A172 (cell line): ENCODE data around the gene RHBDL3. TPM values are rescaled to one million over a fixed set of nuclear protein-coding genes. Genes with fewer than 3 reads are reported as not detected.
"Not testable (repeated sequence)": the region's sequence is repeated elsewhere in the genome, so short reads cannot be mapped to it uniquely, and the experiment has no call there.

ENCODE experiments used
- DNase-seq: peaks from one replicate; pipeline ENCODE4 v3.0.0-alpha.2; 2015; ENCODE audit warnings: low spot score
- total RNA-seq: library from RNA; depleted of rRNA; stranded (reverse); fragments of >200 nt; shearing (Covaris generic); gene quantifications from 2 replicates; pipeline ENCODE4 v1.2.3, GENCODE V29; 2014; rRNA removed

RHBDL3 gene, protein sequence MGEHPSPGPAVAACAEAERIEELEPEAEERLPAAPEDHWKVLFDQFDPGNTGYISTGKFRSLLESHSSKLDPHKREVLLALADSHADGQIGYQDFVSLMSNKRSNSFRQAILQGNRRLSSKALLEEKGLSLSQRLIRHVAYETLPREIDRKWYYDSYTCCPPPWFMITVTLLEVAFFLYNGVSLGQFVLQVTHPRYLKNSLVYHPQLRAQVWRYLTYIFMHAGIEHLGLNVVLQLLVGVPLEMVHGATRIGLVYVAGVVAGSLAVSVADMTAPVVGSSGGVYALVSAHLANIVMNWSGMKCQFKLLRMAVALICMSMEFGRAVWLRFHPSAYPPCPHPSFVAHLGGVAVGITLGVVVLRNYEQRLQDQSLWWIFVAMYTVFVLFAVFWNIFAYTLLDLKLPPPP
- total RNA-seq: 3.7 TPM in 2 replicates

DNA sequence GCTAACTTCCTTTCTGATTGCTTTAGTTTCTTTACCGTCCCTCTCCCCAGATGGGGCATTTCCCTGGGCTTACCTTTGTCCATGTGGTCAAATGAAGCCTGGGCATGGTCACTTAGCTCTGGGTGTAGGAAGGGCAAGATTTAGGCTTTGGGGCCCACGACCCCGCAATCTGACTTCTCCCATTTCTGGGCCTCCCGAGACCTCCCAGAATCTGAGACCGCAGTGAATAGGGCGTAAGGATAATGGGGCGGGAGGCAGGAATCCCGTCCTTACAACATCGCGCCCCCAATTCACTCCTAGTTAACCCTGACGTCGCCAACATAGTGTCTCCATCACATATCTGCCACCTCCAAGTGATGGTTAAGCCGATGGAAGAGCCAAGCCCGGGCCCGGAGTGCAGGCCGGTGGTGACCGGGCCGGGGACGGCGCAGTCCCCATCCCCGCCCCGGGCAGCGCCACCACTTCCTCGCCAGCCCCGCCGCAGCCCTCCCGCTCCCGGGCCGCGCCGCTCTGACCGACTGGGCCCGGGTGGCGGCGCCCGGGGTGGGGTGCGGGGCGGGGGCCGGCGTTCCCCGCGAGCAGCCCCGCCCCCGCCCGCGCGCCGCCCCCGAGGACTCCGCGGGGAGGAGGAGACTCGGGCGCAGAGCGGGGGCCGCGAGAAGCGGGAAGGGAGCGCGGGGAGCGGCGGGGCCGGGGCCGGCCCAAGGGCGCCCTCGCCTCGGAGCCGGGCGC, at the start of gene RHBDL3:
TSS of gene RHBDL3 (plus strand) at position 641 of the 732 bp plus-strand sequence. CDS start 358 bp downstream, outside the sequence.
- no peak for DNase-seq

DNA sequence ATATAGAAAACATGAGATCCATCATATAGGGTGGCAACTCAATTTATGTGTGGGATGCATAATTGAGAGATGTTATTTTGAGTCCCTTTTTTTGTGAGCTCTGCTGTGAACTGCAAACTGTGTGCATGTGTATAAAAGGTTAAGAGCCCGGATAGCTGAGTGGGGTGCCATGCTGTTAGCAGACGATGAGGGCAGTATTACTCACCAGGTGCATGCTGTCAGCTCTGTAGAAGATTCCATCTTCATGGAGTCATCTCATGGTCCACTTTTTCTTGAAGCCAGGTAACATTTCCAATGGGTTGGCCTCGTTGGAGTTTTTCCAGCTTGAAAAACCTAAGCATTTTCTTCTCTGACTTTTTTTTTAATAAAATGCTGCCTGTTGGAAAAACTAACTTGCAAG, 43.0 kb upstream of the RHBDL3 start:
- peak; percentile 56 for DNase-seq

DNA sequence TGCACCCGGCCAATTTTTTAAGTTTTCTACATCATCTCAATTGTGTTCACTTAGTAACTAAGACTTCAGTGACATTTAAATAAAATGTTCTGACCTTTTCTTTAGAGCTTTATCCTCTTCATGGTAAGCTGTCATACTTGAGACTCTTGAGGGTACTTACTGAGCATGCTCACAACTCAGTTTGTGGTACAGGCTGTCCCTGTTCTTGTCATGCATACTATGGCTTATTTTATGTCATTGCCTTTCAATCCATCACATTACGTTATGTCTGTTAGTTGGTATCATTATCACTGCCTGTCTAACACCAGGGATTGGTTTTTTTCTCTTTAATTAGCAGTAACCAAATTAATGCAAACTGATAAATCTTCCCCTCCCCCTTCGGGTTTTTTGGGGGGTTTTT, 41.9 kb upstream of the RHBDL3 start:
- no peak for DNase-seq

DNA sequence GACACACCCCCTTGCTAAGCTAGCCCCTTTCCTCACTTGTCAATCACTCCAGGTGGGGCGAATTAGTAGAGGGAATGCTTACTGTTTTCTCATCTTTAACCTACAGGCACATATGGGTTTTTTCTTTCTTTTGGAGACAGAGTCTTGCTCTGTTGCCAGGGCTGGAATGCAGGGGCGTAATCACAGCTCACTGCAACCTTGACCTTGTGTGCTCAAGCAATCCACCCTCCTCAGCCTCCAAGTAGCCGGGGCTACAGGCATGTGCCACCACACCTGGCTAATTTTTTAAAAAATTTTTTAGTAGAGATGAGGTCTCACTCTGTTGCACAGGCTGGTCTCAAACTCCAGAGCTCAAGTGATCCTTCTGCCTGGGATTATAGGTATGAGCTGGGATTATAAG, 38.7 kb upstream of the RHBDL3 start:
- DNase-seq: no peak

DNA sequence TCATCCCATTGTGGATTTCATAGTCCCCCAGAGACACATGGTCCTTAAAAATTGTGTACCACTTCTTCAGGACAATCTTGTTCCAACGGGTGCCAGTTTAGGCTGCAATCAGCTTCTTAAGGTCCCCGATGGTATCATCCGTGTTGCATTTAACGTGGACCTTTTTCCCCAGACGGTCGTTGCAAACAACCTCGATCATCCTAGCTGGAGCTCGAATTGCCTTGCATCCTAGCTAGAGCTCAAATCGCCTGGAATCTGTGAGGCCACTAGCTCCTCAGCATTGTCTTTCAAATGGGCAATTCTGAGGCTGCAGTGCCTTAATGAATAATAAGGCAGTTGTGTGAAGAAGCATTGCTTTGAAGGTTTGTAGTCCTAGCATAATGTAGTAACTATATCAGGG, 37.7 kb upstream of the RHBDL3 start:
- DNase-seq: no peak

DNA sequence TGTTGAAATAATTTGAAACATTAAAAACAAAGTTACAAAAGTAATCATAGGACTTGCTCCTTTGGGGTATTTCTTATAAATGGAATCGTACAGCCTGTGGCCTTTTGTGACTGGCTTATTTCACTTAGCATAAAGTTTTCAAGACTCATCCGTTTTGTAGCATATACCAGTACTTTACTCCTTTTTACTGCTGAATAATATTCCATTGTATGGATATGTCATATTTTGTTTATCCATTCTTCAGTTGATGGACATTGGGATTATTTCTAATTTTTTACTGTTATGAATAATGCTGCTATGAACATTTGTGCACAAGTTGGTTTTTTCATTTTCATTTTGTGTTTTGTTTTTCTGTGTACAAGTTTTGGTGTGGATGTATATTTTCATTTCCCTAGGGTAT, 30.0 kb upstream of the RHBDL3 start:
- no peak for DNase-seq

DNA sequence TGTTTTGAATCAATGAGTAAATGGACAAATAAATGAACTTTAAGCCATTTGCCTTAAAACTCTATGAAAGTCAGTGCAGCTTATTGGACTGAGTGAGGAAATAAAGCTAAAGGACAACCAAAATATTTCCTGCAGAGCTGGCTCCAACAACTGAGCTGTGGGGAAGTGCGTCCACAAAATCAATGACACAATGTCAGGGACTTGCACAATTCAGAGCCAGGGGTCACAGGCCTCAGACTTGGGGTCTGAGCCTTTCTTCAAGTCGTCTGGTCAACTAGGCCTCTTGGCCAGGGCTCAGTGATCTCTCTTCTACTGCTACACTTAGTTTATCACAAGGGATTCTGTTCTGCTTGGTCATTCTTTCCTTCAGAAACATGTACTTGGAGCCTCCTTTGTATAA, 26.2 kb upstream of the RHBDL3 start:
- no peak for DNase-seq

DNA sequence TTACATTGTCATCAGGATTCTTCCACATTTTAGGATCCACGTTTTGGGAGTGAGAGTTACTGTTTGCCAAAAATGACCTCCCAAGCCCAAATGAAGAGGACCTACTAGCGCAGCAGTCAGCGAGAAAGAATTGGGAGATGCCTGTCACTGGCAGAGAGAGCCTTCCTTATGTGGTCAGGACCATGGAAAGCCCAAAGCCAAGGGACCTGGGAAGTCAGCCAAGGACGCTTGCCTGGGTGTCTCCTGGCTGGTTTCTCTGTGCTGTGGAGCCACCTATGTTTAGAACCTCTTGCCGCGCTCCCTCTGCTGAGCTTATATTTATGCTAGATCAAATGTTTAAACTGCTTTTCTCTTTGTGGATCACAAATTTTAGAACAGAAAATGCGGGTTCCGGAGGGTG, 24.9 kb upstream of the RHBDL3 start:
- DNase-seq: peak; percentile 47

DNA sequence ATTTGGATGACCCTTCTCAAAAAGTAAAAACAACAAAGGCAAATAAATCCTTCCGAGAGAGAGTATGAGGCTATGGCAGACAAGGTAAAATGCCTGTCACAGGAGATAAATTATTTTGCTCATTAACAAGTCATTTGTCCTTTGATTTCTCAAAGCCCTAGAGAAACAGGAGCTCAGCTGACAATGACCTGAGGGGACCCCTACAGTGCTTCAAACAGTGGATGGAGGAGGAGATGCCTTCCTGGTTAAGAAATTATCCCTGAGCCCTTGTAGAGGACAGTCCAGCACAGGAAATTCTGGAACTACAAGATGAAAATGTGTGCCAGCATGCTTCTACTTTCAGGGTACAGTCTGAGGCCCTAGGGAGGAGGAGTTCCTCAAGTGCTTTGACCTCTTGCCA, 24.0 kb upstream of the RHBDL3 start:
- no peak for DNase-seq

DNA sequence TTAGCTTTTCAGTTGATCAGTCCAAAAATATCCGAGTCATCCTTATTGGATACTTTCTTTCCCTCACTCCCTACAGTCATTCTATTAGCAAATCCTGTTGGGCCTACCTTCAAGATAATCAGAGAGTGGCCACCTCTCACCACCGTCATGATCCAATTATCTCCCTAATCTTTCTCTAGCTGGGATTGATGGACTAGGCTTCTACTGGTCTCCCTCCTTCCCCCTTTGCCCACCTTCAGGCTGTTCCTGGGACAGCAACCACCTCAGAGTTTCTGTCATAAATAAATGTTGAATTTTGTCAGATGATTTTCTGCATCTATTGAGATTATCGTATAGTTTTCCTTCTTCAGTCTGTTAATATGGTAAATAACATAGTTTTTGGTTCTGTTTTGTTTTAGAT, 16.2 kb upstream of the RHBDL3 start:
- no peak for DNase-seq

DNA sequence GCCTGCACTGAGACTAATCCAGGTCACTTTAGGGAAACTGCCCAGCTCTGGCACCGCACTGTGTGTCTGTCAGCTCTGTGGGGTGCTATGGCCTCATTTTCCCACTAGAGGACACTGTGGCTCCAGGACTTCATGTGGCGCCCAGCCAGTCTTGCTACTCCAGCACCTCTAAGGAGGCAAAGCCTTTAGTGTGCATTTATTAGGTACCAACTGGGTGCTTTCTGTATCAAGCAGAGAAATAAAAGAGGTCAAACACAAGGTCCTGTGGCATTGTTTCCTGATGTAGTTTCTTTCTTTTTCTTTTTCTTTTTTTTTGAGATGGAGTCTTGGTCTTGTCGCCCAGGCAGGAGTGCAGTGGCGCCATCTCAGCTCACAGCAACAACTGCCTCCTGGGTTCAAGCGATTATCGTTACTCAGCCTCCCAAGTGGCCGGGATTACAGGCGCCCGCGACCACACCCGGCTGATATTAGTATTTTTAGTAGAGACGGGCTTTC, 12.5 kb upstream of the RHBDL3 start:
- peak; percentile 89 for DNase-seq

DNA sequence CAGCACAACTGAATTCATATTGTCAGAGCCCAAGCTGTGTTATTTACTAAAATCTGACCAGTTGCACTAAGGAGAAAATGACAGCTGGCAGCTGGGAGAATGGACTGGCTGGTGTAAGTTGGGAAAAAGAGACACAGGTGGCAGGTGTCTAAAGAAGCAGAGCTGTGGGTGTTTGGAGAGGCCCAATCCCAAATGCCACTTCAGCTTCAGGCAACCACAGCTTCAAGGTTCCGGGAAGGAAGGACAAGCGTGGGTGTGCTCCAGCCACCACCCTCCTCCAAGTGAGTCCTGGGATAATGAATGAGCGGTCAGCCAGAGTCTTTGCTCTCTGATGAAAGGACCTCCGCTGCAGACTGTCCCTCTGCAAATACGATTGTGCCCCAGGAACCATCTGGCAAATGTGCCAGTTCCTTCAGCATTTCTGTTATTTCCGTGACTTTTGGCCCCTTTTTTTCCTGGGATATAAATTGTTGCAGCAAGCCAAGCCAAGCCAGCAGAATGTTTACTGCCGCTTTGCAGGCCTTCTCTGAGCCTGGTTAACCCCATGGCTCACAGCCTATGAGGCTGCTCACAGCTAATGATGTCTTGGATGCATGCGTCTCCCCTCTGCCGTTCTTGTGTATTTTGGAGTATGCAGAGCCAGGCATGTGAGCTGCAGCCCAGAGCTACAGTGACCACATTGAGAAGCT, 9.5 kb upstream of the RHBDL3 start:
- DNase-seq: no peak

DNA sequence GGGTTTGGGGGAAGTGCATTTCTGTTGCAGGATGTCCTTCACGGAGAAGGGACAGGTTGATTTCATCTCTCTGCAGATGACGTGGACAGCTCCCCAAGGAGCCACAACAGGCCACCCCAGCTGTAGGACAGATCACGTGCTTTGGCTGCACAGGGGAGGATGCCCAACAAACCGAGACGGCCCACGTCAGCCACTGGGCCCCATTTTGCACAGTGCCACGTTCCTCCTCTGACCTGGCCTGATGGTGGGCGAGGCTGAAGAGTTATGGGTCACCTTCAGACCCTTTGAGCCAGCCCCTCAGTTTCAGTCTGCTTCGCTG, 9.0 kb upstream of the RHBDL3 start:
- no peak for DNase-seq

DNA sequence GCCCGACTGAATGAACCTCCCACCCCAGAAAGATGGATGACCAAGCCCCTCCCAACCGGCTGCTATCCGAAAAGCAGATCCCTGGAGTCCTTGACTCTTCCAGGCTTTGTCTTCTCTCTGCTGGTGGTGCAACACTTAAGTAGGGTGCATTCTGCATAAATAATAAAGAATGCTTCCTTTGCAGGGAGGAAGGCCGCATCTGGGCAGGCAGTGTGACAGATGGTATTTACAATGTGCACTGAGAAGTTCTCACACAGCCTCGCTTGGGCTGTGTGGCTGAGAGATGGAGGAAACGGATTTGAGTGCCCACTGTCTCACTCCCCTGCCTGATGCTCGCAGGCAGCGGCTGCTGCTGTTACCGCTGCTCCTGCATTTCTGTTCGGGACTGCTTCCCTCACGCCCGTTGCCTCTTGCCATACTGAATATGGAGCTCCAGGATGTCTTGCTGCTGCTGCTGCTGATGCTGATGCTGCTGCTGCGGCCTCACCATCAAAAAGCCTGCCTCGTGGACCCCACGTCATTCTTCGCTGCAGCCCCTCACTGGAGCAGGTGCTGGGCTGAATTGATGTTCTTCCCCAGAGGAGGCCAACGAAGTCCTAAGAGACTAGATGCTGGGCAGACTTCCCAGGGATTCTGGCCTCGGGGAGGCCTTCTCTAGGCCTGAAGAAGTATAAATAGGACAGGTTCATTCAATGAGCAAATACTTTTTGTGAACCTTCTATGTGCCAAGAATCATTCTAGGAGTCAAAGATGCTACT, 7.1 kb upstream of the RHBDL3 start:
- no peak for DNase-seq

DNA sequence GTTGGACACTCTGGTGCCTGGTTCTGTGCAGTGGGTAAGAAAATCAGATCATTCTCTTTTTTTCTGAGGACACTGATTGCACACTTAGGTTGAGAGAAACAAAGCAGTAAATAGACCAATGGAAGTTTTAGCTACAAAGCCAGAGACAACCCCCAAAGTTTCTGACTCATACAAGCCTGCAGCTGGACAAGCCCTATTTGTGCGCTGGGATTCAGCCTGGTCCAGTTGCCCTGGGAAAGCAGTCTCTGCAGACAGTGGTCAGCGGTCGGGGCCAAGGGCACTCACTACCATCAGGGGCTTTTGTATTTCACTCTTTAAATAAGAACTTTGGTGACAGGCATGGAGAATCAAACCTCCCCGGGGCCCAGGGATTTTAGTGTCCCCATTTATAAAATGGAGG, 6.0 kb upstream of the RHBDL3 start:
- DNase-seq: peak; percentile 87

DNA sequence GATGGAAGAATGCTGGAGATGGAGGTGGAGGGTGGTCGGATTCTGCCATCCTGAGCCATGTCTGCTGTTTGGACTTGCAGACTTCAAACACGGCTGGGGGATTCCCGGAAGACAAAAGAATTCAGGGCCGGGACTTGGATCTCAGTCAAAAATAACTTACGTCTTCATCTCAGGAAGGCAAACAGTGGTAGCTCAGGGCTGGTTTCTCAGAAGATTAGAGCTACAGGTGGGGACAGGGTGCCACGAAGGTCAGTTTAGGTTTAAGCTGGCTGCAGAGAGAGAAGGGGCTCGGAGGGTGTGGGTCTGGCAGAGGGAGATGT, 4.3 kb upstream of the RHBDL3 start:
- DNase-seq: peak; percentile 53

DNA sequence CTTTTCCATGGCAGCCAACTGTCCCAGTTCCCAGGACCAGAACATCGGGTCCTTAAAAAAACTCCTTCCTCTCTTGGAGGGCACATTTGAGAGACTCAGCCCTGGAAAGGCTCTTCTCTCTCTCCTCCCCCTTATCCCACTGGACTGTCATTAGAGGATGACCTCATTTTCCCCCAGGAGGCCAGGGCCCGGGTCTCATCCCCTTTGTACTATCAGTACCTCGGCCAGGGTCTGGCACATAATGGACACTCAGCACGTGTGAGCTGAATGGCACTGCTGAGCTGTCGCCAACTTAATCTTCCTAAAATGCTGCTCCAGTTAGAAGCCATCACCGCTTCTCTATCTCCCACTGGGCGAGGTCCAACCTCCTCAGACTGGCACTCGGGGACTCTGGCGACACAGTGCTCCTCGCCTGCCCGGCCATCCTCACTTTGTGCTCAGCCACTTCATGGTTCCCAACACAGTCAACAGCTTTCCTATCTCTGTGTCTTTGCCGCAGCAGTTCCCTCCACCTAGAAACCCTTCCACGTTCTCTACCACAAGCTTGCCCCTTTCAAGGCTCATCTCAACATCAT, 3.6 kb upstream of the RHBDL3 start:
- DNase-seq: no peak

DNA sequence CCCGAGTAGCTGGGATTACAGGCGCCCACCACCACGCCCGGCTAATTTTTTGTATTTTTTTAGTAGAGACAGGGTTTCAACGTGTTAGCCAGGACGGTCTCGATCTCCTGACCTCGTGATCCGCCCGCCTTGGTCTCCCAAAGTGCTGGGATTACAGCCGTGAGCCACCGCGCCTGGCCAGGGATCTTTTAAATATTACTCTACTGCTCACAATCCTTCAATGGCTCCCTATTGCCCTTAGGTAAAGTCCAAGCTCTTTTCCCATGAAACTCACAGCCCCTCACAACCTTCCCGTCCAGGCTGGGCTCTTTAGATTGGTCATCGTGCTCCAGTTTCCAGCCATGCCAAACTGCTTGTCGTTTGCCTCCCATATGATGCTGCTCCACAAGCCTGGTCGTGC, 2.1 kb upstream of the RHBDL3 start:
- not testable (repeated sequence) for DNase-seq

DNA sequence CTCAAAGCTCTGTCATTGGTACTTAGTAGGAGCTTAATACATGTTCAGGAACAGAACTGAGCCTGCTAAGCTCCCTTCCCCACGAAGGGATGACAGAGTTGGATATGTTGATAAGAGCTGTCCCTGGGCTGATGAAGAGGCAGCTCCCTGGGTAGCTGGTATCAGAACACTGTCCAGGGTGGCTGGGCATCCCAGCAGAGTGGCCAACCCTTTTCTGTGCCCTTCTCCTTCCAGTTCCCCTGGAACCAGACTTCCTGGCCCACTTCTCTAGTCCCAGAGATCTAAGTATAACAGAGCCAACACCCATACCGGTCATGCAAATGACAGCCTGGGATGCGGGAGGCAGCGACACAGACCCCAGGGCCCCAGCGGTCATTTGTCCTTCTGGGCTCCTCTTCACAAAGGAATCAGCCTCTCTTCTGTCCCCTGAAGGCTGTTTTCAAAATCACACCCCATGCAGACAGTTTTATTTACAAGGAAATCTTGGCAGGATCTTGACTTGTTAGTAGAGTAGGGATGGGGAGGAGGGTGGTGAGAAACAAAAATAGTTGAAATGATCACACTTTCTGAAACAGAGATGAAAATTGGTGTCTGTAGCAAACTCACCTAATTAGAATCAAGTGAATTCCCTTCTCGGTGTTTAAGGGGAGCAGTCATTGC, 1.4 kb upstream of the RHBDL3 start:
- DNase-seq: no peak

DNA sequence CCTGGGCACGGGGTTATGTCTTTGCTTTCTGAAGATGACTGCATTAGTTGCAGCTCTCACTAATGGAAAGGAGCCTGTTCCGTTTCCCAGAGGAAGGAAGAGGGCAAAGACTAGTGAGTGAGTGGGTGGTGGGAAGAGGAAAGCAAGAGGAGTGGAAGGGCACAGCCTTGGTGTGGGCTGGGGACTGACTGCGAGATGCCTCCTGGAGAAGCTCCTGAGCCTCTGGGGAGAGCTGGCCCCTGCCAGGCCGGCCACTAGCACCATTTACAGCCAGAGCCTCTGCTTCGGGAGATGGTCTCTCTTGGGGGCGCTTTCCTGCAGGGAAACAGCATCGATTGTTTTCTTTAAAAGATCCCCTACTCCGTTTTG, 825 bp upstream of the RHBDL3 start:
- no peak for DNase-seq

DNA sequence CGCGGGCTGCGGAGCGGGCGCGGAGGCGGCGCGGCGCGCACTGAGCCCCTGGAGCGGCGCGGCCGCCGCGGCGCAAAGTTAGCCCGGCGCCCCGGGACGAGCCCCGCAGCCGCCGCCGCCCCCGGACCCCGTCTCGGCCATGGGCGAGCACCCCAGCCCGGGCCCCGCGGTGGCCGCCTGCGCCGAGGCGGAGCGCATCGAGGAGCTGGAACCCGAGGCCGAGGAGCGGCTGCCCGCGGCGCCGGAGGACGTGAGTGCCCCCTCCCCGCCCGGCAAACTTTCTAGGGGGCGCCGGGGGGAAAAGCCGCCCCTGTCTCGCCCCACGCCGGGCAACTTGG, 388 bp downstream of the RHBDL3 start:
- DNase-seq: no peak
